ENCODE results near the gene RIC3.

Gene RIC3

GRCh38 chr11:8168485-8169257 lies at the start of gene RIC3:
TSS of gene RIC3 (minus strand) at chr11:8169025. CDS start at chr11:8168989, 36 bp downstream.
- no peak for DNase-seq

- DNase-seq = no peak
Observed at GRCh38 chr11:8218409-8218808, 49.6 kb upstream of the RIC3 start.

- DNase-seq = no peak
Observed at GRCh38 chr11:8217926-8218325, 49.1 kb upstream of the RIC3 start.

- no peak for DNase-seq
Observed at GRCh38 chr11:8217136-8217535, 48.3 kb upstream of the RIC3 start.

- no peak for DNase-seq
Observed at GRCh38 chr11:8213376-8213775, 44.6 kb upstream of the RIC3 start.

GRCh38 chr11:8209208-8209807 lies 40.5 kb upstream of the RIC3 start:
- DNase-seq = no peak

GRCh38 chr11:8207080-8208000 lies 38.5 kb upstream of the RIC3 start:
- DNase-seq = no peak

- no peak for DNase-seq
Observed at GRCh38 chr11:8206251-8207079, 37.6 kb upstream of the RIC3 start.

- no peak for DNase-seq
Observed at GRCh38 chr11:8205566-8205965, 36.7 kb upstream of the RIC3 start.

GRCh38 chr11:8204596-8204995 lies 35.8 kb upstream of the RIC3 start:
- DNase-seq = no peak

GRCh38 chr11:8204025-8204424 lies 35.2 kb upstream of the RIC3 start:
- no peak for DNase-seq

- no peak for DNase-seq
Observed at GRCh38 chr11:8203414-8203715, 34.5 kb upstream of the RIC3 start.

- no peak for DNase-seq
Observed at GRCh38 chr11:8202516-8203413, 33.9 kb upstream of the RIC3 start.

- DNase-seq = no peak
Observed at GRCh38 chr11:8201644-8202365, 33.0 kb upstream of the RIC3 start.

GRCh38 chr11:8199676-8200075 lies 30.9 kb upstream of the RIC3 start:
- no peak for DNase-seq

- no peak for DNase-seq
Observed at GRCh38 chr11:8196749-8197148, 27.9 kb upstream of the RIC3 start.

GRCh38 chr11:8194956-8195355 lies 26.1 kb upstream of the RIC3 start:
- DNase-seq = no peak

GRCh38 chr11:8192896-8193209 lies 24.0 kb upstream of the RIC3 start:
- DNase-seq = no peak

- DNase-seq = peak; percentile 48
Observed at GRCh38 chr11:8192016-8192895, 23.4 kb upstream of the RIC3 start.

- no peak for DNase-seq
Observed at GRCh38 chr11:8190431-8190830, 21.6 kb upstream of the RIC3 start.

Measured in RPMI8226 (cell line).